Caco-2 (cell line): Measurements from ENCODE around the gene SPATC1L. TPM values are rescaled to one million over a fixed set of nuclear protein-coding genes. Genes with fewer than 3 reads are reported as not detected.

ENCODE experiments used
- BruUV-seq: library from RNA; stranded (reverse); fragments of 400-500 nt; replicated peaks from 2 replicates; lab custom pipeline; 2021; lab: Mats Ljungman, UMichigan
- CTCF ChIA-PET: fragments of 300-600 bp; sonication (Branson Sonifier 250); formaldehyde crosslinking; loops from one replicate; lab custom pipeline; 2022; ENCODE audit warnings: antibody characterized with exemption; lab: Charles Lee
- POLR2A ChIA-PET: fragments of 300-600 bp; sonication (Branson Sonifier 250); formaldehyde crosslinking; loops from one replicate; lab custom pipeline; 2022; ENCODE audit warnings: antibody characterized with exemption; lab: Charles Lee
- DNase-seq, 2 experiments: peaks; one replicate each; pipeline versions ENCODE4 v3.0.0 to v3.0.0-alpha.2; 2020 to 2022
- H3K27me3 ChIP-seq: replicated peaks from 2 replicates; pipeline ENCODE4 v1.6.0; 2011; ENCODE audit warnings: low read length; ENCODE audit not compliant: control insufficient read depth, insufficient read depth
- H3K36me3 ChIP-seq: 2 replicates; pipeline ENCODE4 v1.5.1; 2011; ENCODE audit warnings: low read length; ENCODE audit not compliant: control insufficient read depth, insufficient read depth
- H3K4me1 ChIP-seq: fragments of 250-450 bp; sonication (Bioruptor Pico); 2 replicates; pipeline ENCODE4 v1.5.1; 2020; ENCODE audit warnings: mild to moderate bottlenecking
- H3K4me3 ChIP-seq: 2 replicates; pipeline ENCODE4 v1.5.1; 2011; ENCODE audit warnings: low read depth, mild to moderate bottlenecking, control low read depth, low read length
- H3K9me3 ChIP-seq: fragments of 250-450 bp; sonication (Bioruptor Pico); 2 replicates; pipeline ENCODE4 v1.5.1; 2020; ENCODE audit warnings: mild to moderate bottlenecking, moderate library complexity
- H3K27ac Mint-ChIP-seq: one replicate; pipeline ENCODE4 v1.8.0; 2022; ENCODE audit warnings: mixed read lengths; ENCODE audit not compliant: unreplicated experiment
- H3K27me3 Mint-ChIP-seq: one replicate; pipeline ENCODE4 v1.8.0; 2022; ENCODE audit warnings: mixed read lengths; ENCODE audit not compliant: insufficient read depth, unreplicated experiment
- H3K36me3 Mint-ChIP-seq: one replicate; pipeline ENCODE4 v1.8.0; 2022; ENCODE audit warnings: mild to moderate bottlenecking, mixed read lengths; ENCODE audit not compliant: insufficient read depth, unreplicated experiment
- H3K4me1 Mint-ChIP-seq: one replicate; pipeline ENCODE4 v1.8.0; 2022; ENCODE audit warnings: low read depth, mixed read lengths; ENCODE audit not compliant: unreplicated experiment
- H3K4me3 Mint-ChIP-seq: one replicate; pipeline ENCODE4 v1.8.0; 2022; ENCODE audit warnings: mild to moderate bottlenecking, moderate library complexity, mixed read lengths; ENCODE audit not compliant: unreplicated experiment
- H3K9me3 Mint-ChIP-seq: one replicate; pipeline ENCODE4 v1.8.0; 2022; ENCODE audit warnings: mixed read lengths; ENCODE audit not compliant: unreplicated experiment
- CTCF ChIP-seq, 2 experiments: fragments of 200-600 bp in 1 of 2; IDR thresholded peaks; 1 replicate in 1 of 2; 2 replicates in 1 of 2; pipeline versions ENCODE4 v1.5.1 to v1.8.0; 2011 to 2022; ENCODE audit warnings: antibody characterized with exemption in 1 of 2, control low read depth in 1 of 2, inconsistent platforms in 1 of 2, low read depth in 1 of 2, low read length in 1 of 2, mild to moderate bottlenecking in 1 of 2, moderate library complexity in 1 of 2; ENCODE audit not compliant: insufficient read depth in 1 of 2, severe bottlenecking in 1 of 2, unreplicated experiment in 1 of 2
- intact Hi-C: fragments of 100-400 bp; cut with micrococcal nuclease; formaldehyde crosslinking; loops from one replicate; pipeline ENCODE4 v1.10.0; 2022; ENCODE audit not compliant: unreplicated experiment
- total RNA-seq: library from RNA; stranded (reverse); gene quantifications from 2 replicates; pipeline ENCODE4 v1.2.3, GENCODE V29; 2022

The SPATC1L gene
- total RNA-seq, 1 experiment from 2014 or later, result 3.1 TPM

GRCh38 chr21:46223217-46223616, 39.0 kb upstream of the SPATC1L start:
- intact Hi-C loops, result loop anchor here (10.0 kb wide), 1 partner anchor 78 kb away; no protein-coding TSS in a partner anchor
- H3K36me3 Mint-ChIP-seq, result peaks cover 61% of the 10 kb centered on the region
- CTCF ChIA-PET, result no interaction called here
- H3K9me3 Mint-ChIP-seq, result no peaks in the 10 kb centered on the region
- no peak for TF ChIP-seq CTCF (IDR thresholded peaks at IDR 0.05; ENCODE audit: insufficient read depth in 1 of 2, low read depth in 1 of 2, low read length in 1 of 2, severe bottlenecking in 1 of 2, unreplicated experiment in 1 of 2)
- H3K27me3 Mint-ChIP-seq, result no peaks in the 10 kb centered on the region
- Histone ChIP-seq H3K4me3 (no peak overlapping the region), H3K27me3 (no peaks in the 10 kb centered on the region), H3K36me3 (no peaks in the 10 kb centered on the region; the same call in 1 of the 2 replicates), H3K4me1 (peaks cover 20% of the 10 kb centered on the region), H3K9me3 (no peaks in the 10 kb centered on the region)
- H3K4me3 Mint-ChIP-seq, result no peak overlapping the region
- no peak for DNase-seq
- H3K27ac Mint-ChIP-seq, result no peak overlapping the region
- no TSS peak for BruUV-seq
- POLR2A ChIA-PET, result no interaction called here
- peaks cover 20% of the 10 kb centered on the region for H3K4me1 Mint-ChIP-seq

- peaks cover 20% of the 10 kb centered on the region for H3K4me1 ChIP-seq
- H3K36me3 ChIP-seq, result no peaks in the 10 kb centered on the region; the same call in 1 of the 2 replicates
Measured at GRCh38 chr21:46222436-46223116, 38.3 kb upstream of the SPATC1L start.

More at GRCh38 chr21:46222436-46223116, 38.3 kb upstream of the SPATC1L start:
- H3K4me3 Mint-ChIP-seq, result no peak overlapping the region
- Histone ChIP-seq H3K9me3 (no peaks in the 10 kb centered on the region), H3K4me3 (no peak overlapping the region), H3K27me3 (no peaks in the 10 kb centered on the region)
- ChIA-PET CTCF (no interaction called here), POLR2A (no interaction called here)
- H3K27ac Mint-ChIP-seq, result no peak overlapping the region
- no peak for DNase-seq
- TF ChIP-seq CTCF (IDR thresholded peaks at IDR 0.05; ENCODE audit: insufficient read depth in 1 of 2, low read depth in 1 of 2, low read length in 1 of 2, severe bottlenecking in 1 of 2, unreplicated experiment in 1 of 2), result no peak
- no peaks in the 10 kb centered on the region for H3K9me3 Mint-ChIP-seq
- BruUV-seq, result no TSS peak
- intact Hi-C loops, result loop anchor here (10.0 kb wide), 1 partner anchor 78 kb away; no protein-coding TSS in a partner anchor
- peaks cover 20% of the 10 kb centered on the region for H3K4me1 Mint-ChIP-seq
- no peaks in the 10 kb centered on the region for H3K27me3 Mint-ChIP-seq
- peaks cover 54% of the 10 kb centered on the region for H3K36me3 Mint-ChIP-seq
